ENCODE measurements around the gene TYMS. TPM values are rescaled to one million over a fixed set of nuclear protein-coding genes. Genes with fewer than 3 reads are reported as not detected.

TYMS gene
- 13.7 and 16.2 TPM in 2 replicates for total RNA-seq

GRCh38 chr18:657311-658000 is at the start of gene TYMS:
TSS of gene TYMS (plus strand) at chr18:657653. CDS start at chr18:657743, 90 bp downstream.

DNA sequence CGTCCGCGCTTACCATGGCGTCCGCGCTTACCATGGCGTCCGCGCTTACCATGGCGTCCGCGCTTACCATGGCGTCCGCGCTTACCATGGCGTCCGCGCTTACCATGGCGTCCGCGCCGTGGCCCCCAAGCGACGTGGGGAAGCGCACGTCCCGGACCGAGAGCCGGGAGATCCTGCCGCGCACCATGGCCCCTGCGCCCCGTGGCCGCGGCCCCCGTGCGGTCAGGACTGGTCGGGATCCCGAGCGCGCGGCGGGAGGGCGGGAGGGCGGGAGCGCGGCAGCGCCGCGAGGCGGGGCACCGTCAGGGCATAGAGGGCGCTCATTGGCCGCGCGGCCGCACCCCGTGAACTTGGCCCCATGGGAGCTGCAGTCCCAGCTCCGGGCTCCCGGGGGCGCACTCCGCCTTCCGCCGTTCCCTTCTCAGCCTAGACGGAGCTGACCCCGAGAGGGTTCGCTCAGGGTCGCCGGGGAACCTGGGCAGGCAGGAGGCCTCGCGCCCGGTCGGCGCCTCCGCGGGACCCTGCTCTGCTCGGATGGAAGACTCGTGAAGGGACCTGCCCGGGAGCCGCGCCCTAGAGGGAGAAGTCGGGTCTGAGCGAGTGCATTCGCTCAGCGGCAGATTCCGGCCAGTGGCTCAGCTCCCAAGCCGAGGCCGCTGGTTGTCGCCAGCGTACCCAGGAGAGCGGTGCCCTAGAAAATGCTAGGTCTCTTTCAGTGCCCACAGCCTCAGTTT is 55.1 kb downstream of the TYMS start, which contains the start of gene ENOSF1:
Gene ENOSF1 (minus strand): TSS at position 230 of the 734 bp plus-strand sequence. CDS start 43 bp downstream, at position 187.

Other genes starting within 250 kb of the TYMS start
- 64.0 and 144 TPM in 2 replicates for gene COLEC12, start 157.0 kb upstream of the TYMS start, total RNA-seq
- not detected in 2 replicates for gene CETN1, start 77.3 kb upstream of the TYMS start, total RNA-seq
- gene CLUL1, start 60.7 kb upstream of the TYMS start, total RNA-seq: not detected in 2 replicates
- 36.4 and 37.5 TPM in 2 replicates for gene ENOSF1, start 55.0 kb downstream of the TYMS start, total RNA-seq
- gene YES1, start 154.6 kb downstream of the TYMS start, total RNA-seq: 36.7 and 74.1 TPM in 2 replicates
- gene ADCYAP1, start 247.2 kb downstream of the TYMS start, total RNA-seq: not detected in 2 replicates